Activated T-helper 1 cell treated with anti-CD3 and anti-CD28 coated beads, Interleukin-12 subunit alpha, Interleukin-12 subunit beta, Interleukin-2, Interleukin-4 antibody, amounts not matched to agents 30 ng/mL and 10 ng/mL and 1 ng/mL, durations not matched to agents 14 hours and 24 hours and 36 hours (primary cell): Measurements from ENCODE around the gene WDR37. TPM values are rescaled to one million over a fixed set of nuclear protein-coding genes. Genes with fewer than 3 reads are reported as not detected.
"Not testable (repeated sequence)": the region's sequence is repeated elsewhere in the genome, so short reads cannot be mapped to it uniquely, and the experiment has no call there.

Experiments used
- DNase-seq: peaks from one replicate; pipeline ENCODE4 v3.0.0; 2021; ENCODE audit warnings: low spot score
- H3K27ac Mint-ChIP-seq: one replicate; pipeline ENCODE4 v1.8.0; 2021; ENCODE audit warnings: mild to moderate bottlenecking, mixed read lengths
- H3K27me3 Mint-ChIP-seq: one replicate; pipeline ENCODE4 v1.8.0; 2022; ENCODE audit warnings: mild to moderate bottlenecking, moderate library complexity, mixed read lengths; ENCODE audit not compliant: insufficient read depth
- H3K36me3 Mint-ChIP-seq: one replicate; pipeline ENCODE4 v1.8.0; 2021; ENCODE audit warnings: low read depth, mixed read lengths
- H3K4me1 Mint-ChIP-seq: one replicate; pipeline ENCODE4 v1.8.0; 2021; ENCODE audit warnings: low read depth, mixed read lengths
- H3K4me3 Mint-ChIP-seq: one replicate; pipeline ENCODE4 v1.8.0; 2021; ENCODE audit warnings: mild to moderate bottlenecking, moderate library complexity, mixed read lengths
- H3K9me3 Mint-ChIP-seq: one replicate; pipeline ENCODE4 v1.8.0; 2021; ENCODE audit warnings: mixed read lengths
- intact Hi-C: fragments of 100-400 bp; cut with micrococcal nuclease; formaldehyde crosslinking; loops from one replicate; pipeline ENCODE4 v1.15.1; 2024
- total RNA-seq: library from RNA; stranded (reverse); gene quantifications from 2 replicates; pipeline ENCODE4 v1.2.3, GENCODE V29; 2022

WDR37 gene
- total RNA-seq, 1 donor from 2014 or later = 19.9 TPM

- Mint-ChIP-seq H3K27ac (no peak overlapping the region), H3K9me3 (no peaks in the 10 kb centered on the region), H3K27me3 (peaks cover 2% of the 10 kb centered on the region), H3K36me3 (no peaks in the 10 kb centered on the region), H3K4me1 (no peaks in the 10 kb centered on the region), H3K4me3 (no peak overlapping the region)
- intact Hi-C loops = no loop called here
- DNase-seq = no peak
Measured at GRCh38 chr10:1156921-1157614, 100.9 kb downstream of the WDR37 start.

GRCh38 chr10:1157615-1157933 is 101.4 kb downstream of the WDR37 start:
- intact Hi-C loops = no loop called here
- H3K4me3 Mint-ChIP-seq = no peak overlapping the region
- DNase-seq = no peak
- H3K9me3 Mint-ChIP-seq = no peaks in the 10 kb centered on the region
- H3K36me3 Mint-ChIP-seq = no peaks in the 10 kb centered on the region
- peaks cover 2% of the 10 kb centered on the region for H3K27me3 Mint-ChIP-seq
- no peak overlapping the region for H3K27ac Mint-ChIP-seq
- no peaks in the 10 kb centered on the region for H3K4me1 Mint-ChIP-seq

GRCh38 chr10:1158066-1158465 is 101.9 kb downstream of the WDR37 start:
- Mint-ChIP-seq H3K27ac (no peak overlapping the region), H3K36me3 (no peaks in the 10 kb centered on the region)
- intact Hi-C loops = no loop called here

GRCh38 chr10:1158536-1158935 is 102.4 kb downstream of the WDR37 start:
- DNase-seq, H3K27ac Mint-ChIP-seq, H3K4me1 Mint-ChIP-seq, H3K9me3 Mint-ChIP-seq, intact Hi-C loops, H3K36me3 Mint-ChIP-seq, H3K27me3 Mint-ChIP-seq, H3K4me3 Mint-ChIP-seq: not testable (repeated sequence)

More at GRCh38 chr10:1158066-1158465, 101.9 kb downstream of the WDR37 start:
- DNase-seq = no peak
- Mint-ChIP-seq H3K4me3 (no peak overlapping the region), H3K4me1 (no peaks in the 10 kb centered on the region), H3K27me3 (peaks cover 2% of the 10 kb centered on the region), H3K9me3 (no peaks in the 10 kb centered on the region)

- Mint-ChIP-seq H3K4me3 (peak overlapping the region; percentile 38), H3K27ac (peak overlapping the region; percentile 32), H3K27me3 (no peaks in the 10 kb centered on the region), H3K4me1 (no peaks in the 10 kb centered on the region), H3K9me3 (no peaks in the 10 kb centered on the region), H3K36me3 (no peaks in the 10 kb centered on the region)
- no peak for DNase-seq
- intact Hi-C loops = no loop called here
Measured at GRCh38 chr10:1159131-1160061, 103.2 kb downstream of the WDR37 start.

- H3K27ac Mint-ChIP-seq = no peak overlapping the region
- intact Hi-C loops = no loop called here
- H3K4me1 Mint-ChIP-seq = no peaks in the 10 kb centered on the region
- H3K36me3 Mint-ChIP-seq = no peaks in the 10 kb centered on the region
- H3K9me3 Mint-ChIP-seq = no peaks in the 10 kb centered on the region
- no peak for DNase-seq
- peaks cover 3% of the 10 kb centered on the region for H3K27me3 Mint-ChIP-seq
- H3K4me3 Mint-ChIP-seq = no peak overlapping the region
Measured at GRCh38 chr10:1160561-1161314, 104.6 kb downstream of the WDR37 start.

- H3K4me3 Mint-ChIP-seq, H3K9me3 Mint-ChIP-seq, H3K4me1 Mint-ChIP-seq, H3K27ac Mint-ChIP-seq, intact Hi-C loops, H3K36me3 Mint-ChIP-seq, DNase-seq, H3K27me3 Mint-ChIP-seq: not testable (repeated sequence)
Measured at GRCh38 chr10:1161315-1161673, 105.1 kb downstream of the WDR37 start.

- no peaks in the 10 kb centered on the region for H3K9me3 Mint-ChIP-seq
- intact Hi-C loops = no loop called here
- no peak overlapping the region for H3K27ac Mint-ChIP-seq
- peaks cover 5% of the 10 kb centered on the region for H3K27me3 Mint-ChIP-seq
- DNase-seq = no peak
- no peak overlapping the region for H3K4me3 Mint-ChIP-seq
- no peaks in the 10 kb centered on the region for H3K4me1 Mint-ChIP-seq
- no peaks in the 10 kb centered on the region for H3K36me3 Mint-ChIP-seq
Measured at GRCh38 chr10:1162481-1163203, 106.5 kb downstream of the WDR37 start.

GRCh38 chr10:1163204-1163660 is 107.0 kb downstream of the WDR37 start:
- no peaks in the 10 kb centered on the region for H3K4me1 Mint-ChIP-seq
- no peaks in the 10 kb centered on the region for H3K9me3 Mint-ChIP-seq
- H3K4me3 Mint-ChIP-seq = no peak overlapping the region
- DNase-seq = no peak
- no peaks in the 10 kb centered on the region for H3K36me3 Mint-ChIP-seq
- peaks cover 5% of the 10 kb centered on the region for H3K27me3 Mint-ChIP-seq
- H3K27ac Mint-ChIP-seq = no peak overlapping the region
- intact Hi-C loops = no loop called here

- no peak for DNase-seq
- Mint-ChIP-seq H3K9me3 (no peaks in the 10 kb centered on the region), H3K36me3 (no peaks in the 10 kb centered on the region), H3K4me1 (no peaks in the 10 kb centered on the region), H3K27me3 (peaks cover 5% of the 10 kb centered on the region), H3K4me3 (no peak overlapping the region), H3K27ac (no peak overlapping the region)
- intact Hi-C loops = no loop called here
Measured at GRCh38 chr10:1163831-1164230, 107.6 kb downstream of the WDR37 start.

GRCh38 chr10:1166101-1166827 is 110.1 kb downstream of the WDR37 start:
- Mint-ChIP-seq H3K4me3 (no peak overlapping the region), H3K4me1 (no peaks in the 10 kb centered on the region), H3K9me3 (no peaks in the 10 kb centered on the region), H3K27me3 (peaks cover 5% of the 10 kb centered on the region), H3K27ac (no peak overlapping the region), H3K36me3 (no peaks in the 10 kb centered on the region)
- intact Hi-C loops = no loop called here
- DNase-seq = no peak

- H3K4me3 Mint-ChIP-seq = no peak overlapping the region
- peaks cover 5% of the 10 kb centered on the region for H3K27me3 Mint-ChIP-seq
- H3K27ac Mint-ChIP-seq = no peak overlapping the region
- no peaks in the 10 kb centered on the region for H3K4me1 Mint-ChIP-seq
- intact Hi-C loops = no loop called here
- no peaks in the 10 kb centered on the region for H3K36me3 Mint-ChIP-seq
- H3K9me3 Mint-ChIP-seq = no peaks in the 10 kb centered on the region
- DNase-seq = no peak
Measured at GRCh38 chr10:1166828-1167275, 110.7 kb downstream of the WDR37 start.
